ENCODE results near the gene NUAK1. TPM values are rescaled to one million over a fixed set of nuclear protein-coding genes. Genes with fewer than 3 reads are reported as not detected.

The NUAK1 gene
- polyA plus RNA-seq, 1 donor from 2014 or later: 8.3 TPM

DNA sequence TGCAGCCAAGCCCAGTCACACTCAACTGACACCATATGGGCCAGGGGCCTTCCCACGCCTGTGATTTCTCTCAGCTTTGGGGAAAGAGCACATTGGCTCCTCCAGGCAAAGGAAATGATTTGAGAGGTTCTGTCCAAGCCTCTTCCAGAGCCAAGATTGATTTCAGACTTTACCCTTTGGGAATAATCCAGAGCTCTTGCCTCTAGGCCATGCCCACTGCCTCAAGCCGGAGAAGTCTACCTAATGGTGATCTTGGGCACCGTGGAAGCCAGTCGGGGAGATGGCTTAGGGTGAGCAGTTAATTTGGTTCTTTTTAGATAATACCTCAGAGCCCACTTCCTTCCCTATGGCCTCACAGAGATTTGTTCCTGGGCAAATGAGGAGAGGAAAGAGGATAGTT lies 45.0 kb upstream of the NUAK1 start:
- Histone ChIP-seq H3K9ac (ENCODE audit: low read length) (no peak overlapping the region), H3K4me3 (ENCODE audit: low read length) (no peak overlapping the region), H2AFZ (ENCODE audit: low read depth, low read length) (no peak overlapping the region), H3K27me3 (ENCODE audit: insufficient read depth, low read depth, low read length) (no peaks in the 10 kb centered on the region), H3K4me2 (ENCODE audit: low read length) (no peak overlapping the region), H3F3A (ENCODE audit: insufficient read depth, low read length, poor library complexity, severe bottlenecking) (no peaks in the 10 kb centered on the region), H4K20me1 (ENCODE audit: insufficient read depth) (no peaks in the 10 kb centered on the region), H3K9me3 (ENCODE audit: low read length) (no peaks in the 10 kb centered on the region), H3K79me2 (replicated peaks; ENCODE audit: insufficient read depth, low read length) (no peaks in the 10 kb centered on the region), H3K27ac (ENCODE audit: low read length) (no peak overlapping the region), H3K9me2 (ENCODE audit: insufficient read depth, low read length) (no peaks in the 10 kb centered on the region), H3K36me3 (ENCODE audit: insufficient read depth, low read length) (no peaks in the 10 kb centered on the region)
- TF ChIP-seq POLR2AphosphoS5 (IDR thresholded peaks at IDR 0.05): no peak
- no peak for TF ChIP-seq EZH2 (IDR thresholded peaks at IDR 0.05; ENCODE audit: borderline replicate concordance, insufficient read depth, low read length, poor library complexity, severe bottlenecking)
- TF ChIP-seq TAF1 (IDR thresholded peaks at IDR 0.05; ENCODE audit: low read depth): no peak
- TF ChIP-seq SMC3 (conservative IDR thresholded peaks at IDR 0.05; ENCODE audit: poor library complexity): no peak
- TF ChIP-seq RAD21 (conservative IDR thresholded peaks at IDR 0.05): no peak
- no peak for TF ChIP-seq EP300 (conservative IDR thresholded peaks at IDR 0.05; ENCODE audit: poor library complexity, severe bottlenecking)
- TF ChIP-seq, protein P1, sequence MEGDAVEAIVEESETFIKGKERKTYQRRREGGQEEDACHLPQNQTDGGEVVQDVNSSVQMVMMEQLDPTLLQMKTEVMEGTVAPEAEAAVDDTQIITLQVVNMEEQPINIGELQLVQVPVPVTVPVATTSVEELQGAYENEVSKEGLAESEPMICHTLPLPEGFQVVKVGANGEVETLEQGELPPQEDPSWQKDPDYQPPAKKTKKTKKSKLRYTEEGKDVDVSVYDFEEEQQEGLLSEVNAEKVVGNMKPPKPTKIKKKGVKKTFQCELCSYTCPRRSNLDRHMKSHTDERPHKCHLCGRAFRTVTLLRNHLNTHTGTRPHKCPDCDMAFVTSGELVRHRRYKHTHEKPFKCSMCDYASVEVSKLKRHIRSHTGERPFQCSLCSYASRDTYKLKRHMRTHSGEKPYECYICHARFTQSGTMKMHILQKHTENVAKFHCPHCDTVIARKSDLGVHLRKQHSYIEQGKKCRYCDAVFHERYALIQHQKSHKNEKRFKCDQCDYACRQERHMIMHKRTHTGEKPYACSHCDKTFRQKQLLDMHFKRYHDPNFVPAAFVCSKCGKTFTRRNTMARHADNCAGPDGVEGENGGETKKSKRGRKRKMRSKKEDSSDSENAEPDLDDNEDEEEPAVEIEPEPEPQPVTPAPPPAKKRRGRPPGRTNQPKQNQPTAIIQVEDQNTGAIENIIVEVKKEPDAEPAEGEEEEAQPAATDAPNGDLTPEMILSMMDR (IDR thresholded peaks at IDR 0.05; ENCODE audit: poor library complexity, severe bottlenecking): no peak
- no peak for TF ChIP-seq MXI1 (conservative IDR thresholded peaks at IDR 0.05; ENCODE audit: poor library complexity, severe bottlenecking)
- TF ChIP-seq, protein P2, sequence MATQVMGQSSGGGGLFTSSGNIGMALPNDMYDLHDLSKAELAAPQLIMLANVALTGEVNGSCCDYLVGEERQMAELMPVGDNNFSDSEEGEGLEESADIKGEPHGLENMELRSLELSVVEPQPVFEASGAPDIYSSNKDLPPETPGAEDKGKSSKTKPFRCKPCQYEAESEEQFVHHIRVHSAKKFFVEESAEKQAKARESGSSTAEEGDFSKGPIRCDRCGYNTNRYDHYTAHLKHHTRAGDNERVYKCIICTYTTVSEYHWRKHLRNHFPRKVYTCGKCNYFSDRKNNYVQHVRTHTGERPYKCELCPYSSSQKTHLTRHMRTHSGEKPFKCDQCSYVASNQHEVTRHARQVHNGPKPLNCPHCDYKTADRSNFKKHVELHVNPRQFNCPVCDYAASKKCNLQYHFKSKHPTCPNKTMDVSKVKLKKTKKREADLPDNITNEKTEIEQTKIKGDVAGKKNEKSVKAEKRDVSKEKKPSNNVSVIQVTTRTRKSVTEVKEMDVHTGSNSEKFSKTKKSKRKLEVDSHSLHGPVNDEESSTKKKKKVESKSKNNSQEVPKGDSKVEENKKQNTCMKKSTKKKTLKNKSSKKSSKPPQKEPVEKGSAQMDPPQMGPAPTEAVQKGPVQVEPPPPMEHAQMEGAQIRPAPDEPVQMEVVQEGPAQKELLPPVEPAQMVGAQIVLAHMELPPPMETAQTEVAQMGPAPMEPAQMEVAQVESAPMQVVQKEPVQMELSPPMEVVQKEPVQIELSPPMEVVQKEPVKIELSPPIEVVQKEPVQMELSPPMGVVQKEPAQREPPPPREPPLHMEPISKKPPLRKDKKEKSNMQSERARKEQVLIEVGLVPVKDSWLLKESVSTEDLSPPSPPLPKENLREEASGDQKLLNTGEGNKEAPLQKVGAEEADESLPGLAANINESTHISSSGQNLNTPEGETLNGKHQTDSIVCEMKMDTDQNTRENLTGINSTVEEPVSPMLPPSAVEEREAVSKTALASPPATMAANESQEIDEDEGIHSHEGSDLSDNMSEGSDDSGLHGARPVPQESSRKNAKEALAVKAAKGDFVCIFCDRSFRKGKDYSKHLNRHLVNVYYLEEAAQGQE (IDR thresholded peaks at IDR 0.05; ENCODE audit: borderline replicate concordance): no peak

DNA sequence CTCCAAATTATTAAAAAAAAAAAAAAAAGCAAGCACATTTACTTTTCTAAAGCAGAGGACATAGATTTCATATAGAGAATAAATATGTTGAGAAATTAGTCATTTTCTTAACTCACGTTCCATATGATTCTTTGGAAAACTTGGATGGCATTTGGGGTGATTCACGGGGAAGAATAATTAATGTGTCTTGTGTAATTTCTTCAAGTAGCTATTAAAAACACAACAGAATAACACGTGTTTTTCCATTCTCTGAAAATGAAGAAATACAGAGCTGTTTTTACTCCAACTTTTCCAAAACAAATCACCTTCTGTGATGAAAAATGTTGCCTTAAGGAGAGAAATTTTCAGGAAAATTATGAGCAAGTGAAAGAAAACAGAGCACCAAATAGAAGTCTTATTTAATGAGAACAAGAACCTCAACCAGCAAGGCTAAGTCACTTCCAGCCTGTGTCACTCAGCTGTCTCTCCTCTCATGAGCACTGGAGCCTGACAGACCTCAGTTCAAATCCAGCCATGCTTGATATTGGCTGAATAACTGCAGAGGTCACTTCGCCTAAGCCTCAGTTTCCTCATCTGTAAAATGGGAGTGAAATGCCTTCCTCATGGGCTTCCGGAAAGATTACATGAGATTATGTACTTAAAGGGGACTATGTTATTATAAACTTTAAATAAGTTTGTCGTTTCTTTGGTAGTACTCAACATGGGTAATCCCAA lies 42.8 kb upstream of the NUAK1 start:
- Histone ChIP-seq H3K9me2 (ENCODE audit: insufficient read depth, low read length) (no peaks in the 10 kb centered on the region), H3K79me2 (replicated peaks; ENCODE audit: insufficient read depth, low read length) (no peaks in the 10 kb centered on the region), H3K9ac (ENCODE audit: low read length) (no peak overlapping the region), H3K27ac (ENCODE audit: low read length) (no peak overlapping the region), H4K20me1 (ENCODE audit: insufficient read depth) (no peaks in the 10 kb centered on the region), H3K9me3 (ENCODE audit: low read length) (no peaks in the 10 kb centered on the region), H3K4me3 (ENCODE audit: low read length) (no peak overlapping the region), H3K4me2 (ENCODE audit: low read length) (no peak overlapping the region), H3K27me3 (ENCODE audit: insufficient read depth, low read depth, low read length) (no peaks in the 10 kb centered on the region), H2AFZ (ENCODE audit: low read depth, low read length) (no peak overlapping the region), H3K36me3 (ENCODE audit: insufficient read depth, low read length) (no peaks in the 10 kb centered on the region), H3F3A (ENCODE audit: insufficient read depth, low read length, poor library complexity, severe bottlenecking) (no peaks in the 10 kb centered on the region)
- TF ChIP-seq TAF1 (IDR thresholded peaks at IDR 0.05; ENCODE audit: low read depth) (no peak), SMC3 (conservative IDR thresholded peaks at IDR 0.05; ENCODE audit: poor library complexity) (no peak), EP300 (conservative IDR thresholded peaks at IDR 0.05; ENCODE audit: poor library complexity, severe bottlenecking) (no peak), MXI1 (conservative IDR thresholded peaks at IDR 0.05; ENCODE audit: poor library complexity, severe bottlenecking) (no peak)
- TF ChIP-seq, protein P1 (IDR thresholded peaks at IDR 0.05; ENCODE audit: poor library complexity, severe bottlenecking): no peak
- TF ChIP-seq, protein P2 (IDR thresholded peaks at IDR 0.05; ENCODE audit: borderline replicate concordance): no peak
